ENCODE results near the gene NCKAP5L. TPM values are rescaled to one million over a fixed set of nuclear protein-coding genes. Genes with fewer than 3 reads are reported as not detected.

The NCKAP5L gene, protein sequence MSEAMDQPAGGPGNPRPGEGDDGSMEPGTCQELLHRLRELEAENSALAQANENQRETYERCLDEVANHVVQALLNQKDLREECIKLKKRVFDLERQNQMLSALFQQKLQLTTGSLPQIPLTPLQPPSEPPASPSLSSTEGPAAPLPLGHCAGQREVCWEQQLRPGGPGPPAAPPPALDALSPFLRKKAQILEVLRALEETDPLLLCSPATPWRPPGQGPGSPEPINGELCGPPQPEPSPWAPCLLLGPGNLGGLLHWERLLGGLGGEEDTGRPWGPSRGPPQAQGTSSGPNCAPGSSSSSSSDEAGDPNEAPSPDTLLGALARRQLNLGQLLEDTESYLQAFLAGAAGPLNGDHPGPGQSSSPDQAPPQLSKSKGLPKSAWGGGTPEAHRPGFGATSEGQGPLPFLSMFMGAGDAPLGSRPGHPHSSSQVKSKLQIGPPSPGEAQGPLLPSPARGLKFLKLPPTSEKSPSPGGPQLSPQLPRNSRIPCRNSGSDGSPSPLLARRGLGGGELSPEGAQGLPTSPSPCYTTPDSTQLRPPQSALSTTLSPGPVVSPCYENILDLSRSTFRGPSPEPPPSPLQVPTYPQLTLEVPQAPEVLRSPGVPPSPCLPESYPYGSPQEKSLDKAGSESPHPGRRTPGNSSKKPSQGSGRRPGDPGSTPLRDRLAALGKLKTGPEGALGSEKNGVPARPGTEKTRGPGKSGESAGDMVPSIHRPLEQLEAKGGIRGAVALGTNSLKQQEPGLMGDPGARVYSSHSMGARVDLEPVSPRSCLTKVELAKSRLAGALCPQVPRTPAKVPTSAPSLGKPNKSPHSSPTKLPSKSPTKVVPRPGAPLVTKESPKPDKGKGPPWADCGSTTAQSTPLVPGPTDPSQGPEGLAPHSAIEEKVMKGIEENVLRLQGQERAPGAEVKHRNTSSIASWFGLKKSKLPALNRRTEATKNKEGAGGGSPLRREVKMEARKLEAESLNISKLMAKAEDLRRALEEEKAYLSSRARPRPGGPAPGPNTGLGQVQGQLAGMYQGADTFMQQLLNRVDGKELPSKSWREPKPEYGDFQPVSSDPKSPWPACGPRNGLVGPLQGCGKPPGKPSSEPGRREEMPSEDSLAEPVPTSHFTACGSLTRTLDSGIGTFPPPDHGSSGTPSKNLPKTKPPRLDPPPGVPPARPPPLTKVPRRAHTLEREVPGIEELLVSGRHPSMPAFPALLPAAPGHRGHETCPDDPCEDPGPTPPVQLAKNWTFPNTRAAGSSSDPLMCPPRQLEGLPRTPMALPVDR (N-terminal part only)
- total RNA-seq = 12.6 and 16.8 TPM in 2 replicates

DNA sequence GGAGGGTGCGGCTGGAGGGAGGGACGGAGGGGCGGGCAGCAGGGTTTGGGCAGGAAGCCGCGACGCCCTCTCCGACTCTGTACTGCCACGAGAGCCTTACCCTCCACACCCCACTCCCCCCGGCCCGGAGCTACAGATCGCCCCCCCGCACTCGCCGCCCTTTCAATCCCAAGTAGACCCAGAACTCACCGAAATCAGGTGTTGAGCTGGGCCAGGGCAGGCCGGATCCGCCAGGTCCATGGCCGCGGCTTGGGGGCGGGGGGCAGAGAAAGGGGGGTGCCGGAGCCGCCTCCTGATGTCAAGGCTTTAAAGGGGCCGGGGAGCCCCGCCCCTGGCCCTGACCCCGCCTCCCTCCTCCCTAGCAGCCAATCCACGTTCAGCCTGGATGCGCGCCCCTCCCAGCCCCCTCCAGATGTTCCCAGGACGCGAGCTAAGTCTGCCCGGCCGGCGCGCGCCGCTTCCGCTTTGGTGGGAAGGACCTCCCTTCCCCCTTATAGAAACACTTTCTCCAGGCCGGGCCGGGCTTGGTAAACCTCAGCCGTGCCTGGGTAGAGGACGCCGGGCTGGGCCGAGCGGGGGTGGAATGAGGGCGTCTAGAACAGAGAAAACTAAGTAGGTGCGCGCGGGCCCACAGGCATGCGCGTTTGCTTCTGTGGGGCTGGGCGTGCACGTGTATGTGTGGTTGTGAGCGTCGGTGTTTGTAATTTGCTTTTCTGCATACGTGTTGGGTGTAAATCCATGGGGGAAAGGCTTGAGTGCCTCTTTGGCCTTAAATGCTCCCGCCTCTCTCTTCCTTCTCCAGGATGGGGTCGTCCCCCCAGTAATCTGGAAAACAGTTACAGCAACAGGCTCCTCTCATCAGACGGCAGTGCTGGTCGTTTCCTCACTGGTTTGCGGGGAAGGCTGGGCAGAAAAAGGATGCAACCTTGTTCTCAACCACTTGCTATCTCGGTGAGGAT lies at the start of gene NCKAP5L:
Gene NCKAP5L (minus strand): TSS at position 281 of the 959 bp plus-strand sequence. CDS start 24,369 bp downstream, outside the sequence.

DNA sequence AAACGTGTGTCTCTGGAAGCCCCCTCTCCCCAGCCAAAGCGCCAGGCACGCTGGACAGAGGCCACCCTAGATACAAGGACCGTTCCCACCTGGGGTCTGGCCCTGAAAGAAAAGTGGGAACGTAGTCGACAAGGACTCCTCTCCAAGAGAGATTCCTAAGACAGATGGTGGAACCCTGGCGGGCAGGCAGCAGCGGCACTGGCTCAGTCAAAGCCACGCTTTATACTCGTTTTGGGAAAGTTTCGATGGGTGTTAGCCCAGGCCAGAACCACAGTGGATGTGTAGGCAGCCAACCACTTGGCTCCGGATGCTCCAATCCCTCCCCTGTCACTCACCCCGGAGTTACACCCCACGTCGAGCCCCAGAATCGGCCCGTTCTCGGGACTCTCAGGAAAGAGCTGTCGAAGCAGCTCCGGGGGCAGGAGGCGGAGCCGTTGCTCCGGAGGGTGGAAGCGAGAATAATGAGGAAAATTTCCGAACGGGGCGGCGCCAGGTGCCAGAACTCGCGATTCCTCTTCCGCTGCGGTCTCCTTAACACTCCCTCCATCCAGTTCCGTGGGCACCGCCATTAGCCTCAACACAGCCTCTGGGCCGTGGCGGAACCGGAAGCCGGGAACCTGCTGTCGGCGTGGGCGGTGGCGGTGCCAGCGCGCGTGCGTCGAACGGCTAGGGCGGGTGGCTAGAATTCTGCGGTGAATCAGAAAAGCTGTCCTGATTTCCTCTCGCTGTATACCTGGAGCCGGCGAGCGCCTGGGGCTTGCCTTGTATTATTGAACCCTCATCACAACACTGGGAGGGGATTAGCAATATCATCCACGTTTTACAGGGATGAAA lies 14.5 kb upstream of the NCKAP5L start, which contains the start of gene BCDIN3D:
Gene BCDIN3D (minus strand): TSS at position 588 of the 834 bp plus-strand sequence. CDS start 19 bp downstream, at position 569.

Other genes with a start within 250 kb of the NCKAP5L start
- 0.07 and 0.14 TPM in 2 replicates for gene FAM186B, start 222.8 kb downstream of the NCKAP5L start, total RNA-seq
- 11.6 and 13.4 TPM in 2 replicates for gene PRPF40B, start 204.9 kb downstream of the NCKAP5L start, total RNA-seq
- gene FMNL3, start 121.0 kb downstream of the NCKAP5L start, total RNA-seq = 2.2 and 2.7 TPM in 2 replicates
- gene TMBIM6, start 86.9 kb downstream of the NCKAP5L start, total RNA-seq = 324 and 405 TPM in 2 replicates
- gene BCDIN3D, start 14.7 kb upstream of the NCKAP5L start, total RNA-seq = 1.6 and 2.8 TPM in 2 replicates
- gene FAIM2, start 75.5 kb upstream of the NCKAP5L start, total RNA-seq = not detected in 2 replicates
- not detected in 2 replicates for gene AQP2, start 122.3 kb upstream of the NCKAP5L start, total RNA-seq
- 1.2 and 3.7 TPM in 2 replicates for gene AQP5, start 133.5 kb upstream of the NCKAP5L start, total RNA-seq
- 0.14 TPM in 1 of 2 replicates, not detected in the other for gene AQP6, start 144.5 kb upstream of the NCKAP5L start, total RNA-seq
- gene RACGAP1, start 197.1 kb upstream of the NCKAP5L start, total RNA-seq = 54.8 and 57.2 TPM in 2 replicates
- gene ASIC1, start 229.2 kb upstream of the NCKAP5L start, total RNA-seq = 5.4 and 5.9 TPM in 2 replicates

Measured in airway epithelial cell (primary cell).